Activated CD4-positive, alpha-beta T cell treated with anti-CD3 and anti-CD28 coated beads for 36 hours (primary cell): ENCODE measurements around the gene DDX10. TPM values are rescaled to one million over a fixed set of nuclear protein-coding genes. Genes with fewer than 3 reads are reported as not detected.

Source experiments
- ATAC-seq: fragments of 200-7000 bp; cut with Tn5 transposase; one replicate; pipeline ENCODE4 v1.10.0; 2021; ENCODE audit warnings: mild to moderate bottlenecking, moderate library complexity
- CTCF ChIA-PET: fragments of 350-600 bp; sonication (Branson Sonifier 250); formaldehyde crosslinking; loops from one replicate; lab custom pipeline; 2021; ENCODE audit warnings: antibody characterized with exemption; lab: Charles Lee
- POLR2A ChIA-PET: fragments of 350-600 bp; sonication (Branson Sonifier 250); formaldehyde crosslinking; loops from one replicate; lab custom pipeline; 2021; ENCODE audit warnings: antibody characterized with exemption, inconsistent platforms; lab: Charles Lee
- DNase-seq: peaks from one replicate; pipeline ENCODE4 v3.0.0-alpha.2; 2020
- H3K27ac Mint-ChIP-seq: one replicate; pipeline ENCODE4 v1.8.0; 2021; ENCODE audit warnings: mixed read lengths
- H3K27me3 Mint-ChIP-seq: one replicate; pipeline ENCODE4 v1.8.0; 2021; ENCODE audit warnings: mixed read lengths
- H3K36me3 Mint-ChIP-seq: one replicate; pipeline ENCODE4 v1.8.0; 2021; ENCODE audit warnings: low read depth, mixed read lengths
- H3K4me1 Mint-ChIP-seq: one replicate; pipeline ENCODE4 v1.8.0; 2021; ENCODE audit warnings: mixed read lengths
- H3K4me3 Mint-ChIP-seq: one replicate; pipeline ENCODE4 v1.8.0; 2021; ENCODE audit warnings: mild to moderate bottlenecking, moderate library complexity, mixed read lengths
- H3K9me3 Mint-ChIP-seq: one replicate; pipeline ENCODE4 v1.8.0; 2021; ENCODE audit warnings: low read depth, mixed read lengths
- intact Hi-C, 2 experiments: fragments of 100-400 bp; cut with DNase I in 1 of 2; cut with micrococcal nuclease in 1 of 2; formaldehyde crosslinking; loops; one replicate each; pipeline versions ENCODE4 v1.14.2 to v1.15.1; 2022 to 2024; cut with DNase I, micrococcal nuclease
- total RNA-seq, 2 experiments: library from RNA; stranded (reverse); gene quantifications; one replicate each; pipeline ENCODE4 v1.2.3, GENCODE V29; 2021

The DDX10 gene
- total RNA-seq, 2 experiments from 2014 or later: 45.8 to 50.9 TPM

- DNase-seq: no peak
- H3K27me3 Mint-ChIP-seq: no peaks in the 10 kb centered on the region
- H3K36me3 Mint-ChIP-seq: no peaks in the 10 kb centered on the region
- H3K9me3 Mint-ChIP-seq: peaks cover 3% of the 10 kb centered on the region
- POLR2A ChIA-PET: no interaction called here
- intact Hi-C loops: no loop called here
- ATAC-seq: no peak
- no peak overlapping the region for H3K4me3 Mint-ChIP-seq
- CTCF ChIA-PET: no interaction called here
- H3K27ac Mint-ChIP-seq: no peak overlapping the region
- no peaks in the 10 kb centered on the region for H3K4me1 Mint-ChIP-seq
Measured at GRCh38 chr11:108985236-108985944, 320.5 kb downstream of the DDX10 start.

GRCh38 chr11:108985945-108986279 is 321.0 kb downstream of the DDX10 start:
- ChIA-PET CTCF (no interaction called here), POLR2A (no interaction called here)
- intact Hi-C loops: no loop called here
- no peak for DNase-seq
- H3K36me3 Mint-ChIP-seq: no peaks in the 10 kb centered on the region
- H3K9me3 Mint-ChIP-seq: peaks cover 3% of the 10 kb centered on the region
- no peak overlapping the region for H3K27ac Mint-ChIP-seq
- H3K4me3 Mint-ChIP-seq: no peak overlapping the region
- no peak for ATAC-seq
- H3K4me1 Mint-ChIP-seq: no peaks in the 10 kb centered on the region
- no peaks in the 10 kb centered on the region for H3K27me3 Mint-ChIP-seq

Other genes with a start within 250 kb of the DDX10 start
- gene C11orf65, start 197.5 kb upstream of the DDX10 start, total RNA-seq: 1 to 10 TPM; 3.4 to 3.6 TPM
- 1 to 10 TPM; 3.5 to 4.7 TPM for gene POGLUT3, start 166.7 kb upstream of the DDX10 start, total RNA-seq
- gene EXPH5, start 71.3 kb upstream of the DDX10 start, total RNA-seq: 1 to 10 TPM; 2.0 to 2.4 TPM